HepG2 (cell line): Measurements from ENCODE around the gene FOXN3. TPM values are rescaled to one million over a fixed set of nuclear protein-coding genes. Genes with fewer than 3 reads are reported as not detected.

ENCODE experiments used
- ATAC-seq: fragments of 200-7000 bp; cut with Tn5 transposase; 3 replicates; pipeline ENCODE4 v1.9.1; 2020; ENCODE audit warnings: mild to moderate bottlenecking, moderate library complexity
- BruUV-seq: library from RNA; stranded (reverse); fragments of 400-500 nt; replicated peaks from 2 replicates; lab custom pipeline; 2021; lab: Mats Ljungman, UMichigan
- CTCF ChIA-PET: fragments of 300-600 bp; formaldehyde crosslinking; extraction: SDS; loops from one replicate; lab custom pipeline; 2021; ENCODE audit warnings: low total read pairs, inconsistent platforms, low intra/inter-chr PET ratio; lab: Yijun Ruan, JAX
- POLR2A ChIA-PET: fragments of 350-600 bp; sonication (Branson Sonifier 250); formaldehyde crosslinking; loops from one replicate; lab custom pipeline; 2020; ENCODE audit warnings: antibody characterized with exemption, inconsistent platforms; lab: Yijun Ruan, JAX
- DNase-seq: peaks from one replicate; pipeline ENCODE4 v3.0.0-alpha.2; 2015; ENCODE audit warnings: low spot score
- FAIRE-seq: peaks from 3 replicates; lab custom pipeline; 2011; peaks lifted over from hg19 to GRCh38; lab: Jason Lieb, UNC
- H2AFZ ChIP-seq: one replicate; pipeline ENCODE4 v1.6.1; 2011; ENCODE audit warnings: low read length, inconsistent platforms
- H3K27ac ChIP-seq: fragments of 300-600 bp; 3 replicates; pipeline ENCODE4 v1.8.0; 2011; ENCODE audit warnings: mixed run types, mild to moderate bottlenecking, mixed read lengths, low read length, inconsistent platforms; ENCODE audit not compliant: insufficient read depth; ENCODE audit errors: extremely low read length
- H3K27me3 ChIP-seq, 2 experiments: fragments of 200-600 bp in 1 of 2; 2 replicates in 1 of 2; 3 replicates in 1 of 2; pipeline versions ENCODE4 v1.6.0 to v1.8.0; 2011; ENCODE audit warnings: low read length in 2 of 2, mild to moderate bottlenecking in 2 of 2, moderate library complexity in 2 of 2, inconsistent platforms in 1 of 2; ENCODE audit not compliant: insufficient read depth in 2 of 2, control insufficient read depth in 1 of 2
- H3K36me3 ChIP-seq, 2 experiments: fragments of 200-600 bp in 1 of 2; replicated peaks in 1 of 2; 2 replicates in 1 of 2; 3 replicates in 1 of 2; pipeline versions ENCODE4 v1.5.1 to v1.8.0; 2011; ENCODE audit warnings: low read length in 2 of 2, inconsistent platforms in 1 of 2; ENCODE audit not compliant: insufficient read depth in 2 of 2, control insufficient read depth in 1 of 2
- H3K4me1 ChIP-seq: 2 replicates; pipeline ENCODE4 v1.5.1; 2012; ENCODE audit warnings: low read length, inconsistent platforms; ENCODE audit not compliant: insufficient read depth
- H3K4me2 ChIP-seq: 2 replicates; pipeline ENCODE4 v1.6.0; 2011; ENCODE audit warnings: low read depth, low read length, inconsistent platforms
- H3K4me3 ChIP-seq, 3 experiments: fragments of 200-600 bp in 1 of 3; sonication (generic), shearing (Covaris generic) in 1 of 3; replicated peaks in 1 of 3; 2 replicates each; pipeline ENCODE4 v1.5.1; 2011 to 2016; ENCODE audit warnings: low read length in 3 of 3, inconsistent platforms in 2 of 3, low read depth in 2 of 3, mild to moderate bottlenecking in 2 of 3, control low read depth in 1 of 3, mixed read lengths in 1 of 3; ENCODE audit not compliant: insufficient read depth in 1 of 3
- H3K79me2 ChIP-seq: one replicate; pipeline ENCODE4 v1.6.1; 2011; ENCODE audit warnings: low read length, inconsistent platforms; ENCODE audit not compliant: insufficient read depth
- H3K9ac ChIP-seq: 2 replicates; pipeline ENCODE4 v1.6.0; 2011; ENCODE audit warnings: mild to moderate bottlenecking, low read depth, low read length, inconsistent platforms; ENCODE audit not compliant: insufficient read depth
- H3K9me3 ChIP-seq: 2 replicates; pipeline ENCODE4 v1.5.1; 2012; ENCODE audit warnings: mild to moderate bottlenecking, low read length
- H4K20me1 ChIP-seq: 2 replicates; pipeline ENCODE4 v1.6.0; 2011; ENCODE audit warnings: inconsistent platforms, mild to moderate bottlenecking, low read length, moderate library complexity; ENCODE audit not compliant: insufficient read depth
- FOSL2 ChIP-seq: sonication (generic); formaldehyde crosslinking; IDR thresholded peaks from 2 replicates; pipeline ENCODE4 v1.4.0; 2020; ENCODE audit warnings: missing genetic modification reagents
- RAD21 ChIP-seq: fragments of 450-650 bp; formaldehyde crosslinking; IDR thresholded peaks from 2 replicates; pipeline ENCODE4 v1.5.0; 2020; ENCODE audit warnings: mild to moderate bottlenecking
- RCOR2 ChIP-seq: IDR thresholded peaks from 2 replicates; pipeline ENCODE4 v1.6.1; 2016; ENCODE audit warnings: missing biosample characterization, missing genetic modification reagents
- SMYD3 ChIP-seq: sonication (generic); formaldehyde crosslinking; IDR thresholded peaks from 2 replicates; pipeline ENCODE4 v1.8.1; 2023; ENCODE audit warnings: mild to moderate bottlenecking, missing genetic modification reagents
- SP1 ChIP-seq, 2 experiments: fragments of 450-650 bp in 1 of 2; sonication (generic) in 1 of 2; formaldehyde crosslinking in 1 of 2; IDR thresholded peaks; 2 replicates each; pipeline versions ENCODE4 v1.4.0 to v1.6.1; 2016 to 2020; ENCODE audit warnings: missing genetic modification reagents in 1 of 2
- ZFX ChIP-seq: sonication (generic); formaldehyde crosslinking; IDR thresholded peaks from 2 replicates; pipeline ENCODE4 v1.4.0; 2020; ENCODE audit warnings: mild to moderate bottlenecking, low read depth, missing genetic modification reagents, moderate library complexity
- ZNF263 ChIP-seq: sonication (generic); formaldehyde crosslinking; IDR thresholded peaks from 2 replicates; pipeline ENCODE4 v1.4.0; 2020; ENCODE audit warnings: missing genetic modification reagents
- ZNF354B ChIP-seq: sonication (generic); formaldehyde crosslinking; IDR thresholded peaks from 2 replicates; pipeline ENCODE4 v1.8.0; 2022; ENCODE audit warnings: mild to moderate bottlenecking, missing genetic modification reagents
- ZSCAN22 ChIP-seq: sonication (generic); formaldehyde crosslinking; IDR thresholded peaks from 2 replicates; pipeline ENCODE4 v1.4.0; 2020; ENCODE audit warnings: mild to moderate bottlenecking, missing genetic modification reagents
- ZSCAN25 ChIP-seq: sonication (generic); formaldehyde crosslinking; IDR thresholded peaks from 2 replicates; pipeline ENCODE4 v1.8.0; 2022; ENCODE audit warnings: mild to moderate bottlenecking, missing genetic modification reagents
- WGBS: methylation state at CpG from one replicate; pipeline ENCODE4 v1.1.6; 2017; ENCODE audit warnings: low lambda C conversion rate; 5-methylcytosine and 5-hydroxymethylcytosine counted together
- in situ Hi-C: cut with HindIII; loops from 2 replicates; pipeline ENCODE4 v1.10.0; 2017; ENCODE audit warnings: low pct_unique_long_range_greater_than_20kb; ENCODE audit not compliant: extremely low pct_ligation_motif_present
- intact Hi-C: fragments of 100-400 bp; cut with micrococcal nuclease; formaldehyde crosslinking; loops from one replicate; pipeline ENCODE4 v1.10.0; 2022; ENCODE audit not compliant: unreplicated experiment
- polyA plus RNA-seq, 8 experiments: library from polyadenylated mRNA; depleted of rRNA in 3 of 8; stranded (reverse) in 7 of 8; unstranded in 1 of 8; fragments of >200 nt; fragmentation: Illumina TruSeq in 4 of 8; extraction: Trizol in 4 of 8; gene quantifications; 2 replicates each; pipeline versions ENCODE4 v1.2.1 to v1.2.3, GENCODE V29; 2011 to 2016; ENCODE audit warnings: low read depth in 4 of 8, missing spikeins in 1 of 8, mixed read lengths in 1 of 8; ENCODE audit not compliant: insufficient read depth in 1 of 8
- total RNA-seq, 5 experiments: library from RNA; depleted of rRNA; stranded (reverse); fragments of >200 nt; fragmentation: Illumina TruSeq; extraction: Trizol; gene quantifications; 2 replicates each; pipeline ENCODE4 v1.2.3, GENCODE V29; 2016; ENCODE audit warnings: low read depth in 1 of 5

FOXN3 gene
- total and polyA plus RNA-seq, 2 of the 13 experiments (the other 11 are each of a cell fraction or from before 2014, with no cell fraction given): 32.4 to 70.2 TPM

DNA sequence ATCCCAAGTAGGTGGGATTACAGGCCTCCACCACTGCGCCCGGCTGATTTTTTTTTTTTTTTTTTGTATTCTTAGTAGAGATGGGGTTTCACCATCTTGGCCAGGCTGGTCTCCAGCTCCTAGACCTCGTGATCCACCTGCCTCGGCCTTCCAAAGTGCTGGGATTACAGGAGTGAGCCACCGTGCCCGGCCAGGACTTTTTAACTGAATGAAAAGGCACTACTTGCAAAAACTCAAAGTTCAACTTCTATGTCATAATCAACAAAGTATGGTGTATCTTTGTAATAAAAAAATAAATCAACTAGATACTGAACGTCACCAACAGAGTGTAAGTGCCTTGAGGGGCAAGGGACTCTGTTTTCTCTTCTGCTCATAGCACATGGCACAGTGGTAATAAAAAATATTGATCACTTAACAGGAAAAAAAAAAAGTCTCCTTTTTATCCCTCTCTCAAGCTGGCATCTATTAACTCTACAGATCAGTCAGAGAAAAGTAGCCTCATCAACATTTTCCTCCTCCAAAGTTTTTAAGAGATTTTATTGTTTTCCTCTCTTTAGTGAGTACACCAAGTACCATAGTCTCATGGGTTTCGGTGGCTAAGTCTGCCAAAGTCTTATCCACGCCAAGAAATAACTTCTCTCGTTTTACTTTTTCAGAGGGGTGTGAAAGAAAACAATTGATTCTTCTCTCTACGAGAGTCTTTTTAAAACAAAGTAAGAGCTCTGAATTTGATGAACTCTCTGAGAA, 10.6 kb upstream of the FOXN3 start (continued):
- no peak for TF ChIP-seq SP1 (IDR thresholded peaks at IDR 0.05)
- no peak for TF ChIP-seq SP1 (CRISPR knock-in tag; IDR thresholded peaks at IDR 0.05)
- TF ChIP-seq ZFX: no peak
- TF ChIP-seq SMYD3 (CRISPR knock-in tag): no peak
- TF ChIP-seq ZNF354B (CRISPR knock-in tag): no peak
- TF ChIP-seq ZNF263 (CRISPR knock-in tag): no peak
- no peak for TF ChIP-seq RCOR2 (CRISPR knock-in tag)
- no peak for TF ChIP-seq RAD21 (CRISPR knock-in tag)

DNA sequence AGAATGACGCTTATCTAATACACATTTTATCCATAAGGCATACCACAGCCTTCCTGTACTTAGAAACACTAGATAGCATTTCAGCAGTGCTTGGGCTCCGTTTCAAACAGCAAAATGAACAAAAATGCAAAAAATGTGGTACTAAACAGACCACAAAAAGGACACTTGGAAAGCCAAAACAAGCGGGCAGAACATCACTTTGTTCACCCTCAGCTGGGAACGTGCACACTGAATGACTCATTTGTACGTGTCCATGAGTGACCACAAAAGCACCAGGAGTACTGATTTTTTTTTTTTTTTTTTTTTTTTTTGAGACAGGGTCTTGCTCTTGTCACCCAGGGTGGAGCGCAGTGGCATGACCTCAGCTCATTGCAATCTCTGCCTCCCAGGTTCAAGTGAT, 8.9 kb upstream of the FOXN3 start:
- no peak overlapping the region for H3K27ac ChIP-seq
- H3K4me3 ChIP-seq: no peak overlapping the region
- TF ChIP-seq FOSL2 (CRISPR knock-in tag) (peak; percentile 58), ZSCAN25 (no peak), ZSCAN22 (CRISPR knock-in tag) (no peak)
- TF ChIP-seq, all 625 proteins: peak for 1
- in situ Hi-C loops: no loop called here
- Histone ChIP-seq H2AFZ (no peak overlapping the region), H4K20me1 (no peaks in the 10 kb centered on the region), H3K9me3 (no peaks in the 10 kb centered on the region), H3K4me1 (peaks cover 57% of the 10 kb centered on the region), H3K79me2 (no peaks in the 10 kb centered on the region), H3K27me3 (no peaks in the 10 kb centered on the region), H3K4me2 (no peak overlapping the region), H3K9ac (no peak overlapping the region), H3K36me3 (no peaks in the 10 kb centered on the region)
- ChIA-PET POLR2A (interaction anchor here (0.5 kb wide), 1 partner anchor 10 kb away, joined by 3 read pairs; no protein-coding TSS in a partner anchor), CTCF (no interaction called here)
- DNase-seq (peak; percentile 41), ATAC-seq (no peak), FAIRE-seq (no peak)
- intact Hi-C loops: no loop called here
- no TSS peak for BruUV-seq
- 77% methylated on average over 6 of the region's 6 CpGs for WGBS
